Measurements from ENCODE around the gene ADD1. TPM values are rescaled to one million over a fixed set of nuclear protein-coding genes. Genes with fewer than 3 reads are reported as not detected.

Gene ADD1
- total and polyA plus RNA-seq, 2 of the 13 experiments (the other 11 are each of a cell fraction or from before 2014, with no cell fraction given), result 73.9 to 122 TPM

DNA sequence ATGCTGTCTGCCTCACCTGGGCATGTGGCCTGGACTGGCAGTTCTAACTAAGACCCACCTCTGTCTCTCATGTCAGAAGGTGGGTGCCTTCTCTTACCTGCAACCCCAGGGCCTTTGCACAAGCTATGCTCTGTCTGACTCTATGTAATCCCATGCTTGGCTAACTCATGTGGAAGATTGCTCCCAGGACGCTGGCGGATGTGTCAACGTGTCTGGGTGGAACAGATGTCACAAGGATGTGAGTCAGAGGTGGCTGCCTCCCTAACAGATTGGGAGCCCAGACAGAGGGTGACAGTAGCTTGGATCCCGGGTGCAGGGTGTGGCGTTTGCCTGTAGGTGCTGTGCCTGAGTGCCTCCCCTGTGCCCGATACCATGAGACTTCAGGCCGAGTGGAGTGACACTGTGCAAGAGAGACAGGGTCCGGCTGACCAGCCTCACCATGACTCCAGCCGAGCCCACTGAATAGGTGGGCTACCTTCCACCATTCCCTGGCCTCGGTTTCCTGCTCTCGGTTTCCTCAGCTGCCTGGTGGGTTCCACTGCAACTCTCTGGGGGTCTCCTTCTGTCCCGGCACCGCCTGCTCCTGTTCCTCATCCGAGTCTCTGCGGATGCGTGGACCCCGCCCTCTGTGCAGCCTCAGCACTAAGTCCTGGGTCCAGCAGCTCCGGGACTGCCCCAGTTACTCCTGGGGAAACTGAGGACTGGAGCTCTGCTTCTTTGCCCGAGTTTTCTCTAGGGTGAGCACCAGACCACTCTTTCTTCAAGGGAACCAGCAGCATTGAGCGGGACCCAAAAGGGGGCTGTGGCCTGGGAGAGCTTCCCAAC lies 39.8 kb upstream of the ADD1 start:
- ATAC-seq (no peak), FAIRE-seq (no peak), DNase-seq (ENCODE audit: low spot score) (no peak)
- no peaks in the 10 kb centered on the region for H3K27me3 ChIP-seq (ENCODE audit: control insufficient read depth in 1 of 2, insufficient read depth in 2 of 2, low read length in 2 of 2)
- TF ChIP-seq KLF15 (CRISPR knock-in tag; IDR thresholded peaks at IDR 0.05; ENCODE audit: borderline replicate concordance), result no peak
- TF ChIP-seq, protein P1, sequence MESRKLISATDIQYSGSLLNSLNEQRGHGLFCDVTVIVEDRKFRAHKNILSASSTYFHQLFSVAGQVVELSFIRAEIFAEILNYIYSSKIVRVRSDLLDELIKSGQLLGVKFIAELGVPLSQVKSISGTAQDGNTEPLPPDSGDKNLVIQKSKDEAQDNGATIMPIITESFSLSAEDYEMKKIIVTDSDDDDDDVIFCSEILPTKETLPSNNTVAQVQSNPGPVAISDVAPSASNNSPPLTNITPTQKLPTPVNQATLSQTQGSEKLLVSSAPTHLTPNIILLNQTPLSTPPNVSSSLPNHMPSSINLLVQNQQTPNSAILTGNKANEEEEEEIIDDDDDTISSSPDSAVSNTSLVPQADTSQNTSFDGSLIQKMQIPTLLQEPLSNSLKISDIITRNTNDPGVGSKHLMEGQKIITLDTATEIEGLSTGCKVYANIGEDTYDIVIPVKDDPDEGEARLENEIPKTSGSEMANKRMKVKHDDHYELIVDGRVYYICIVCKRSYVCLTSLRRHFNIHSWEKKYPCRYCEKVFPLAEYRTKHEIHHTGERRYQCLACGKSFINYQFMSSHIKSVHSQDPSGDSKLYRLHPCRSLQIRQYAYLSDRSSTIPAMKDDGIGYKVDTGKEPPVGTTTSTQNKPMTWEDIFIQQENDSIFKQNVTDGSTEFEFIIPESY (CRISPR knock-in tag; IDR thresholded peaks at IDR 0.05), result peak; percentile 98
- TF ChIP-seq ZHX2 (IDR thresholded peaks at IDR 0.05; ENCODE audit: low read depth), result no peak
- TF ChIP-seq ZHX2 (CRISPR knock-in tag; IDR thresholded peaks at IDR 0.05; ENCODE audit: borderline replicate concordance), result no peak
- no peak for TF ChIP-seq SNAPC2 (CRISPR knock-in tag; IDR thresholded peaks at IDR 0.05)
- TF ChIP-seq FOSL2 (CRISPR knock-in tag; IDR thresholded peaks at IDR 0.05), result peak; percentile 58
- TF ChIP-seq ZNF703 (CRISPR knock-in tag; IDR thresholded peaks at IDR 0.05; ENCODE audit: borderline replicate concordance), result no peak
- no peak for TF ChIP-seq ZNF737 (CRISPR knock-in tag; IDR thresholded peaks at IDR 0.05; ENCODE audit: borderline replicate concordance)
- TF ChIP-seq TOPORS (CRISPR knock-in tag; IDR thresholded peaks at IDR 0.05), result no peak
- peak; percentile 82 for TF ChIP-seq ZMYM3 (CRISPR knock-in tag; IDR thresholded peaks at IDR 0.05)
- TF ChIP-seq ZNF331 (CRISPR knock-in tag; IDR thresholded peaks at IDR 0.05), result no peak
- H4K20me1 ChIP-seq (ENCODE audit: insufficient read depth, low read length), result peaks cover 2% of the 10 kb centered on the region; the same call in 1 of the 2 replicates
- H3K4me3 ChIP-seq (replicated peaks in 1 of 3; ENCODE audit: insufficient read depth in 1 of 3, low read depth in 2 of 3, low read length in 3 of 3), result no peak overlapping the region
- H3K4me1 ChIP-seq (ENCODE audit: insufficient read depth, low read length), result peaks cover 32% of the 10 kb centered on the region
- POLR2A ChIA-PET, result no interaction called here
- H3K9me3 ChIP-seq (ENCODE audit: low read length), result no peaks in the 10 kb centered on the region
- 95% methylated on average over 12 of the region's 20 CpGs for WGBS (ENCODE audit: low lambda C conversion rate)
- H2AFZ ChIP-seq (ENCODE audit: low read length), result no peak overlapping the region
- H3K36me3 ChIP-seq (replicated peaks in 1 of 2; ENCODE audit: control insufficient read depth in 1 of 2, insufficient read depth in 2 of 2, low read length in 2 of 2), result peaks cover 3 to 9% of the 10 kb centered on the region in 2 experiments; a peak in 2 of 5 replicates
- intact Hi-C loops (cut with micrococcal nuclease; ENCODE audit: unreplicated experiment) (loop anchor here (5.0 kb wide), 1 partner anchor 58 kb away; no protein-coding TSS in a partner anchor), in situ Hi-C loops (cut with HindIII; ENCODE audit: extremely low pct_ligation_motif_present, low pct_unique_long_range_greater_than_20kb) (loop anchor here (5.0 kb wide), 1 partner anchor 33 kb away; no protein-coding TSS in a partner anchor)
- CTCF ChIA-PET (ENCODE audit: low intra/inter-chr PET ratio, low total read pairs), result no interaction called here
- H3K4me2 ChIP-seq (ENCODE audit: low read depth, low read length), result no peak overlapping the region
- H3K9ac ChIP-seq (ENCODE audit: insufficient read depth, low read depth, low read length), result no peak overlapping the region
- no TSS peak for BruUV-seq (replicated peaks)
- peaks cover 40% of the 10 kb centered on the region for H3K79me2 ChIP-seq (ENCODE audit: insufficient read depth, low read length)
- H3K27ac ChIP-seq (ENCODE audit: extremely low read length, insufficient read depth, low read length), result no peak overlapping the region
